SKM-1 (cell line): Measurements from ENCODE around the gene SPDL1.
"Not testable (repeated sequence)": the region's sequence is repeated elsewhere in the genome, so short reads cannot be mapped to it uniquely, and the experiment has no call there.

Source experiments
- DNase-seq: peaks from one replicate; lab custom pipeline; 2025; ENCODE audit not compliant: unreplicated experiment; lab: John Stamatoyannopoulos, UW

SPDL1 gene

DNA sequence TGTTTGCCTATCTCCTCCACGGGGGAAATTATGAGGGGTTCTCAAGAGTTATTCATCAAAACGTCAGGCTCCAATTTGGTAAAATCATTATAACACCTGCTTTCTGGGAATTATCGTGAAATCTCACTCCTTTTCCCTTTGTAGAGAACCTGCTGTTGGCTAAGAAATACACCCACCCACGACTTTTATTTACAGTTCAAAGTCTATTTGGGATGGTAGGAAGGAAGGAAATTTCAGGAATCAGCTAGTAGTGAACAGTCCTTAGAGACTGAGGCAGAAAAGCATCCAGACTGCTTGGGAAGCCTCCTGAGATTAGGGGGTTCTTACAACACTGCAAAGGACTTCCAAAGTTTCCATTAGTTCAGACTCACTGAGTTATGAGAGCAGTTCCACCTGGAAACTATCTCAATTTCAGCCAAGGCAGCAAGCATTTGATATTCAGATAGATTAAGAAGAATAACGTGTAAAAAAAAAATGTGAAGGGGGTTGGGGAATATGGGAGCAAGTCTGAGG, 9.4 kb upstream of the SPDL1 start:
- no peak for DNase-seq

DNA sequence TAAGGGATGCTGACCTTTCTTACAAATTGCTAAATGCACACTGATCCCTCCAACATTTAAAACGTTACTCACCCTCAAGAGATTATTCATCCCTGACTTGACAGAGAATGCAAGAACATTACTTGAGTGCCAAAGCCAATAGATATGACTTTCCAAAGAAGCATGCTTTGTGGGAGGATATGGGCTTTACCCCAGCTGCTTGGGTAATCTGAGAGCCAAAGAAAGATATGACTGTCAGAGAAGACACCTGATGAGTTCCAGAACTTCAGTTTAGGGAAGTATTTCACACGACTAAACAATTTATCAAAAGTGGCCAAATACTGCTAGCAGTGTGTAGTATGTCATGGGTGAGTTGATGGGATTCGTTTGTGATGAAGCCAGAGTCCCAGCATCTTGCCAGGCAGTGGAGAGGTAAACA, 7.4 kb upstream of the SPDL1 start:
- no peak for DNase-seq

DNA sequence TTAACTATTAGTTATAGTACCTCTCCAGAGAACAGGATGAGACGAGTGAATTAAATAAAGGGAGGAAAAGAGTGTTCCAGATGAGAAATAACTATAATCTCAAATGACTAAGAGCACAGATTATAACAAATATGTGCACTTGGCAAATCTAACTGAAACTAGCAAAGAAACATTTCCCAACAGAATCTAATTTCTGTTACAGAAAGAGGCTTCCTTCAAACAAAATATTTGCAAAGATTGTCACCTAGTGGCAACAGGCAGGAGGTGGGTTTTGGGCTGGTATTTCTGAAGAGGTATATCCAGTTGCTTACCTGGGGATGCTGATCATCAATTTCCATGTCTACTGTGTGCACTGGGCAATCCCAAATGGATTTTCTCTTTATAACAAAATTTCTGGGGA, 5.6 kb upstream of the SPDL1 start:
- no peak for DNase-seq

DNA sequence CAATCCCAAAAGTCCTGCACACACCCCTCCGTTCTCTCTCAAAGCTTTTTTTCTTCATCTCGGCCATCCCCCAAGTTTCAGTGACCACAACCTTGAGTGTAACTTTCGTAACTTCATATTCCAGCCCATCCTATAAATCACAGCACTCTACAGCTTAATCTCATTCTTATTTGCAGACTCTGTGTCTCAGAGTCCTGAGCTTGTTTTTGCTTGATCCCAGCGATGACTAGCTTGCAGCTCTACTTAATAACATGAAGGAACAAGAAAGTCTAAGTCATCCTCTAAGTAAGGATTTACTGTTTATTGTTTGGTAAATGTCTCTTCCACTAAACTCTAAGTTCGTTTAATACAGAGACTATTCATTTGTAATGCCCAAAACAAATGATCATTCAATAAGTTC, 2.6 kb upstream of the SPDL1 start:
- no peak for DNase-seq

DNA sequence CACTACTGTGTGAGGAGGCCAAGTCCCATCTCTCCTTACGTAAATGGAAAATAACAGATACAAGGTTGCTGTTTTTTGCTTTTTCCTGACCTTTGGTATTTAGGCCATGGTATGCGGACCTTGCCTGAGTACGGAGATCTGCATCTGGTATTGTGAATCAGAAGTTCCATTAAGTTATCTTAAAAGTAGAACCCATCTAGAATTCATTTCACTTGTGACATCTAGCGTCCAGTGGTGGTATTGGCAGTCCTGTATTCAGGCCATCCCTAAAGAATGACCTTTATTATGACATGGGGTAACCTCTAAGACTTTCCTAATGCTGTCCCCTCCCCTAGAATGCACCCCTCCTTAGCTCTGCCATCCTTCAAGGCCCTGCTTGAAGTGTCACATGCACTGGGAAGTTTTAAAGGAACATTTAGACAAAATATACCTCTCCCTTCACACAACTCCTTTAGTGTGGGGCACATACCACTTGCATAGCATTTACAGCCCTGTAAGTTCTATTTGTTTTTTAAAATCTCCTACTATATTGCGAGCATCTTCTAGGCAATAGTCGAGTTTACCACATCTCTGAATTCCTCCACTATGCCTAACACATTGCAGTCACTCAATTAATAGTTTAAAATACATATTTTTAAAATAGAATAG, 1.9 kb upstream of the SPDL1 start:
- DNase-seq = peak; percentile 38

DNA sequence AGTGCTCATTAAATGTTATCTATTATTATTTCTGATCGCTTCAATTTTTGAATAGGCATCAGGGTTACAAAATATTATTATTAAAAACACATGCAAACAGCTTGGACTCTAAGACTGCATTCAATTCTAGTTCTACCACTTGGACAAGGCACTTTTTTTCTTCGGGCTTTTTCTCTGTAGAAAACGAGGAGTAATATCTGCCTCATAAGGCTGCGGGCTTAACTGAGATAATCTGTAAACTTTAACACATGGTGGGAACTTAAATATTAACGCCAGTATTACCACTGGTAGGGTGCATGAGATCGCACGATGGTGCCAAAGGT, 511 bp upstream of the SPDL1 start:
- DNase-seq = no peak

DNA sequence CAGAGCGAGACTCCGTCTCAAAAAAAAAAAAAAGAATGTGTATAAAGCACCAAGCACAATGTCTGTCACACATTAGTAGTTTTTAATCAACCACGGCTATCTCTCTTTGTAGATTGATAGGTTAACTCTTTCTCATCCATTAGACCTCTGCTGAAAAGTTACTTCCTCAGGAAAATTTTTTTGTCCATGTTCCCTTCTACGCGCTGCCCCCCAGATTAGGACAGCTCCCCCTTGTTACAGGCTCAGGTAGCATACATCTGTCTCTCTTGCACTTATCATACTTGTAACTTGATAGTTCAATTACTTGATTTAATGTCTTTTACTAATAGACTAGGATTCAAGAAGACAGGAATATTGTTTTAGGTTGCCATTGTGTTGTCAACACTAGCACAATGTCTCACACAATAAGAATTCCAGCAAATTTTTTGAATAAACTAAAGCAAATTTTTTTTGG, 1.5 kb downstream of the SPDL1 start:
- no peak for DNase-seq

DNA sequence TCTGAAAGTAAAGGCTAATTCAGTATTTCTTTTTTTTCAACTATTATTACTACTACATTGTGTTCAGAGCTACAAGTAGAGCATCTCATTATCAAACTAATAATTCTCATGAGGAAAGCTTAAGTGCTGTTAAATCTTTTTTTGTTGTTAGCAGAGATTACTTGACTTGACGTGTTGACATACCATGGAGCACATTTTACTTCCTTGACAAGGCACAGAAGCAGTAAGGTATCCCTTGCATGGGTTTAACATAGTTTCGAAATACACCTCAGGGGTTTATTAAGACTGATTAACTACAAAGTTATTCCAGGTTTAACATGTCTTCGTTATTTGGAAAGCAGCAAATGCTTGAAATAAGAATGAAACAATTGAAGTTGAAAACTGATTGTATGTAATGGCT, 7.0 kb downstream of the SPDL1 start:
- DNase-seq = no peak

DNA sequence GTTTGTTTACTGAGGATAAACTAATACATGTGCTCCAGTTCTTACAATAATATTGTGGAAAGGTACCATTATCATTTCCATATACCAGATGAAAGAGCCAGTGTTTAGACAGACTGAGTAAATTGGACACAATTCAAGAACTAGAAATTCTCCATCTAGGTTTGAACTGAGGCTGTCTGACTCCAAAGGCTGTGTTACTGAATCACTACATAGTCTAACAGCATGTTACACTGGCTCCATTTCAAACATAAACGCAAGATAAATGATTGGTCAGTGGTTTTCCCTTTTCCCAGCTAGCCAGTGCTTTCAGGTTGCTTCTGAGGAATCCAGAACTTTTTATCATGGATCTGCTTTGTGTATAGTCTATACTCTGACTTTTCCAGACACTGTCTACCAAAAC, 8.1 kb downstream of the SPDL1 start:
- DNase-seq = no peak

DNA sequence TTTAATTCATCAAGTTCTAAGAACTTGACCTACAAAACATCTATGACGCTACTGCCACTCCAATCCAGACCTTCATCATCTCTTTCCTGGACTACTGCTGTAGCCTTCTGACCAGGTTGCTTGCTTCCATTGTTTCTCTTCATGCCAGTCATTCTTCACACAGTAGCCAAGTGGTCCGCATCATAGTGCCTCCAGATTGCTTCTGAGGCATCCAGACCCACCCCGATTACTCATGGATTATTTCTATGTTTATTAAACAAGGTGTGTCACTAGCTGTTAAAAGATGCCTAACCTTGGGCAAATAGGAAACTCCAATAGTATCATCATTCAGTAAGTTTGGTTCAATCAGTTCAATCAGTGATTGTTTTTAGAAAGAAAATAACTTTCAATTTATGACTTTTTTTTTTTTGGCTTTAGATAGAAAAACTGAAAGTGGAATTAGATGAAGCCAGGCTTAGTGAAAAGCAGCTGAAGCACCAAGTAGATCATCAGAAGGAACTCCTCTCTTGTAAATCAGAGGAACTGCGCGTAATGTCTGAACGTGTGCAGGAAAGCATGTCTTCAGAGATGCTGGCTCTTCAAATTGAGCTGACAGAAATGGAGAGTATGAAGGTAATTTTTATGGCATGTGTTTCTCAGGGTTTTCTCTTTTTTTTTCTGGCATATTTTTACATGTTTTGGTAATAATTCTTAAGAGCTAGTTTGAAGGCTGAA, 9.5 kb downstream of the SPDL1 start:
- DNase-seq = no peak

DNA sequence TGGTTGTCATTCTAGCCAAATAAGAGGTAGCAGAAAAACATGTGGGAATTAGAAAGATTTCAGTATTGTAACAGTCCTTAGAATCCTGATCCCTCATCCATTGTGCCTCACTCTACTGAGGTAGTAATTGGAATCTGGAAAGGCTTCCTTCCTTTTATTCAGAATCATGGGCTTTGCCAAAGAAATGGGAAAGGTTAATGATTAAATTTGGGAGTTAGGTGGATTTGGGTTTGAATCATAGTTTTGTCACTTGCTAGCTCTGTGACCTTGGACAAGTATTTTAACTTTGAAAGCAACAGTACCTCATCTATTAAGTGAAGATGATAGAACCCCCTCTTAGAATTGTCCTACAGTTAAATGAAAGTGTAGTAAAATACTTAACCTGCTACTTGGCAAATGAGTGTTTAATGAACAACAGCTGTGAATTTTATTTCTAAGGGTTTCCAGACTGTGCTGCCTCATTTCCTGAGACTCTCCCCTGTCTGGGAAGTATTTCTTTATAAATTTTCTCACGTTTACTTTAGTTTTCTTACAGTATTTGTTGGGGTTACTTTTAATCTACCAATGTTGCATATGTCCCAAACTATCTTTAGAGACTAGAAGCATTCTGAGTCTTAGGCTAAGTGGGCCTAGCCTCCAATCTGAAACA, 11.7 kb downstream of the SPDL1 start:
- no peak for DNase-seq

DNA sequence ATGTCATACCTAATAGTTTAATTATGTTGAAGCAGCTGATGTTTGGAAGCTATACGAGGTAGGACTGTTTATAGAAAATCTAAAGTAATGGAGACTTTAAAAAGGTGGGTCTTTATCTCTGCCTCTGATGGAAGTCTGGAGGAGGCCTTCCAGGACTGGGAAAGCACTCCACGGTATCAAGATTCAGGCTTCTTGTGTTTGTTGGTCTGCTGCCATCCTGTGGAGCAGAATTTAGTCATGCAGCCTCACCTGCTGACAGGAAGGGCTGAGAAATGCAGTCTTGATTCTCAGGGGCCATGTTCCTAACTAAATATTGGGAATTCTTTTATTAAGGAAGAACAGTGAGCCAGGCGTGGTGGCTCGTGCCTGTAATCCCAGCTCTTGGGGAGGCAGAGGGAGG, 15.9 kb downstream of the SPDL1 start:
- no peak for DNase-seq

DNA sequence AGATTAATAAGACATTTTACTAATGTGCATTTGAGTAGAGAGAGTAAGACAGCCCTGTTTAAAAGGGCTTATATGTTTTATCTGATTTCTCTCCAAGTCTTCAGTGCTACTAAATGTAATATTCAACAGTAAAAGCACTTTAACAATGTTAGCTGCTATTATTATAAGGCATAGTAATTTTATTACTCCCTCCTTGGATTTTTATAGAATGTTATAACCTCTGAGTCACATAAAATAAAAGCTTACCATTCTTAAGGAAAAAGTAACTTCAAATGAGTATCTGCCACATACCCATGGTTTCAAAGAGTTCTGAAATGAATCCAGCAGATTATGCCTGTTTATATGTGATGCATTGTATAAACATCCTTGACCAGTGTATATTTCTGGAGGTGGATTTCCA, 19.0 kb downstream of the SPDL1 start:
- no peak for DNase-seq

DNA sequence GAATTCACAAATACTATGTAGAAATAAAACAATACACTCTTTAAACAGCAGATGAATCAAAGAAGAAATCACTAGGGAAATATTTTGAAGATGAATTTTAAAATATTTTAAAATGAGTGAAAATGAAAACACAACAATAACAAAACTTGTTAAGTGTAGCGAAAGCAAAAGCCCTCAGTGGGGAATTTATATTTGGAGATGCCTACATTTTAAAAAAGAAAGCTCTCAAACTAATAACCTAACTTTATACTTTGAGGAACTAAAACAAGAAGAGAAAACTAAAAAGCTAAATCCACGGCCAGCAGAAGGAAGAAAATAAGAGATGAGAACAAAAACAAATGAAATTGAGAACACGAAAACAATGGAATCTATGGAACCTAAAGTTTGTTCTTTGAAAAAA, 22.7 kb downstream of the SPDL1 start:
- no peak for DNase-seq

DNA sequence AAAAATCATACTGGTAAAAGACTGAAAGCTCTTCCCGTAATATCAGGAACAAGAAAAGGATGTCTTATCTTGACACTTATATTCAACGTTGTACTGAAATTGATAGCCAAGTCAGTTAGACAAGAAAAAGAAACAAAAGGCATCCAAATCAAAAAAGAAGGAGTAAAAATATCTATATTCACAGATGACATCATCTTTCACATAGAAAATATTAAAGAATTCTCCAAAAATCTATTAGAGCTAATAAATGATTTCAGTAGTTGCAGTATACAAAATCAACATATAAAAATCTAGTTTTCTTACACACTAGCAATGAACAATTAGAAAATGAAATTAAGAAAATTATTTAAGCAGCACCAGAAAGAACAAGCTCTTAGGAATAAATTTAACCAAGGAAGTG, 24.3 kb downstream of the SPDL1 start:
- no peak for DNase-seq

DNA sequence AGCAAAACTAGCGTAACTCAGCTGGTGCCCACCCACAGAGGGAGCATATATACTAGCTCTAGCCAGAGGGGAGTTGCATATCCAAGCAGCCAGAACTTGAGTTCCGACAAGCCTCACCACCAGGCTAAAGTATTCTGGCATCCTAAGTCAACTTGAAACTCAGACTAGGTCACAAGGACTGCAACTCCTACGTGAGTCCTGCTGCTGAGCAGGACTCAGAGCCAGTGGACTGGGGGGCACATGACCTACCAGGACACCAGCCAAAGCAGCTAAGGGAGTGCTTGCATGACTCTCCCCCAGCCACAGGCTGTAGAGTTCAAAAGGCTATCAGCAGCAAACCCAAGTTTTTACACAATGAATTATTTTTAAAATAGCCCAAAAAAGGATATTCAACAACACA, 26.1 kb downstream of the SPDL1 start:
- no peak for DNase-seq

DNA sequence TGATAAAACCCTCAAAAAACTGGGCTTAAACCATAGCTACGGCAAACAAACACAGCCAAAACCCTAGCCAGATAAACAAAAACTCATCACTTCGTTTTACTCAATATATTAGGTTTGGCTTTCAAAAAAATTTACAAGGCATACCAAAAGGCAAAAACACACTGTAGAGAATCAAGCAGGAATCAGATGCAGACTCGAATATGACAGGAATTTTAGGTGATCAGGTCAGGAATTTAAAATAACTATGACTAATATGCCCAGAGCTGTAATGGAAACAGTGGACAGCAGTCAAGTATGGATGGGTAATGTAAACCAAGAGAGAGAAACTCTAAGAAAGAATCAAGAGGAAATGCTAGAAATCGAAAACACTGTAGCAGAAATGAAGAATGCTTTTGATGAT, 27.0 kb downstream of the SPDL1 start:
- no peak for DNase-seq

DNA sequence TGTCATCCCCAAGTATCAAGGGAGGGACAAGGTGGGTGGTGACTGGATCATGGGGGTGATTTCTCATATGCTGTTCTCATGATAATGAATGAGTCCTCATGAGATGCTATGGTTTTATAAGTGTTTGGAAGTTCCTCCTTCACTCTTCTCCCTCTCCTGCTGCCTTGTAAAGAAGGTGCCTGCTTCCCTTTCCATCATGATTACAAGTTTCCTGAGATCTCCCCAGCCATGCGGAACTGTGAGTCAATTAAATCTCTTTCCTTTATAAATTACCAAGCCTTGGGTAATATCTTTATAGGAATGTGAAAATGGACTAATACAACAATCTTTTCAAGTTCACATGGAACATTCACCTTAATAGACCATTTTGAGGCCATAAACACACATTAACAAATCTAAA, 32.0 kb downstream of the SPDL1 start:
- no peak for DNase-seq

DNA sequence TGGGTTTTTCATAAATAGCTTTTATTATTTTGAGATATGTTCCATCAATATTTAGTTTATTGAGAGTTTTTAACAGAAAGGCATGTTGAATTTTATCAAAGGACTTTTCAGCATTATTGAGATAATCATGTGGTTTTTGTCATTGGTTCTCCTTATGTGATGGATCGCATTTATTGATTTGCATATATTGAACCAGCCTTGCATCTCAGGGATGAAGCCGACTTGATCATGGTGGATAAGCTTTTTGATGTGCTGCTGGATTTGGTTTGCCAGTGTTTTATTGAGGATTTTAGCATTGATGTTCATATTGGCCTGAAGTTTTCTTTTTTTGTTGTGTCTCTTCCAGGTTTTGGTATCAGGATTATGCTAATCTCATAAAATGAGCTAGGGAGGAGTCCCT, 40.7 kb downstream of the SPDL1 start:
- DNase-seq = not testable (repeated sequence)

DNA sequence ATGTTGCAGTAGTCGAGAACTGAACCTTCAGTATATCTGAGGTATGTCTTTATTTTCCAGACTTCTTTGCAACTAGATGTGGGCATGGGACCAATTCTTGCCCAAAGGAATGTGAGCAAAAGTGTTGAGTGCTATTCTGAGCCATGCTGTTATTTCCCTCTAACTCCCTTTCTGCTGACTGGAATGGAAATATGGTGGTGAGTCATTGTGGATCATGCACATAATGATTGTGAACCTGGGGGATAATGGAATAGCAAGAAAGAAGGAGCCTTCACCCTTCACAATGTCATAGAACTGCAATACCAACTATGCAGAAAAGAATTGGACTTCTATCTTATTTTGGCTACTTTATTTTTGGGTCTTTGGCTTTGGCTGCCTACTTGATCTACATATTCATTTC, 43.2 kb downstream of the SPDL1 start:
- no peak for DNase-seq

DNA sequence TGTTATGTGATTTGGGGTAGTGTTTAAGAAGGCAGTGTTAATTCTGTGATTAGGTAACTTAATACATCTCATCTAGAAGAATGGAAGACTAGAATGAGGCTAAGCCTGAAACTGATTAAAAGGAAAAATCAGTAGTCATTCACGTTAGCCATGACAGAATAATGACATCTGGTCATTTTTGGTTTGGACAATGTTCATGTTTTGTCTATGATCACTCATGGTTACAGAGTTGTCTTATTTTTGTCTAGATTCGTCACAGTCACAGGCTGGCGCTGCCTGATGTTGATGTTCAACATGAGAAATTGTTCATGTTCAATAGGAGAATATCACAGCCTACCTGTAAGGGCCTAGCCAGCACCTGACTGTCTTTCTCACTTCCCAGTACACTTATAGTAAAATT, 44.0 kb downstream of the SPDL1 start:
- no peak for DNase-seq

DNA sequence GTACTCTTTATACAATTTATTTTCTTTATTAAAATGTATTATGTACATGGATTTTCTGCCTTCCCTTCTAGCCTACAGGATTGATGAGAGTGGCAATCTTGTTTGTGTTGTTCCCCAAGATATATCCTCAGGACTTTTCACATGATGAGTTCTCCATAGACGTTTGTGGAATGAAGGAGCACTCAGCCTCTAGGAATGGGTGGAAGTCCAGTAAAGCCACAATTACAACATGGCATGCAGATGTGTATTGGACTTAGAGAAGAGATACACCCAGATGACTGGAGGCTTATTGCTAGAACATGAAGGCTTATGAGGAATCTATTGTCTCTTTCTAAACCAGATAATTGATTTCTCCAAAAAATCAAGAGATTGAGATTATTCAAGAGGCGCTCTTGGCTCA, 45.3 kb downstream of the SPDL1 start:
- no peak for DNase-seq
